Panc1 (cell line): ENCODE data around the gene COL5A1. TPM values are rescaled to one million over a fixed set of nuclear protein-coding genes. Genes with fewer than 3 reads are reported as not detected.

Experiments used
- ATAC-seq: fragments of 200-7000 bp; cut with Tn5 transposase; 2 replicates; pipeline ENCODE4 v1.9.1; 2020; ENCODE audit warnings: mild to moderate bottlenecking, moderate library complexity
- BruUV-seq: library from RNA; stranded (reverse); fragments of 400-500 nt; replicated peaks from 2 replicates; lab custom pipeline; 2021; lab: Mats Ljungman, UMichigan
- CTCF ChIA-PET: fragments of 300-600 bp; sonication (Branson Sonifier 250); formaldehyde crosslinking; loops from one replicate; lab custom pipeline; 2022; ENCODE audit warnings: antibody characterized with exemption; lab: Charles Lee
- POLR2A ChIA-PET: fragments of 300-600 bp; sonication (Branson Sonifier 250); formaldehyde crosslinking; loops from one replicate; lab custom pipeline; 2022; ENCODE audit warnings: antibody characterized with exemption; lab: Charles Lee
- DNase-seq: peaks from one replicate; pipeline ENCODE4 v3.0.0-alpha.2; 2010; ENCODE audit warnings: low read depth, low spot score
- H3K27ac ChIP-seq: 2 replicates; pipeline ENCODE4 v1.5.1; 2011; ENCODE audit warnings: mild to moderate bottlenecking, low read length, inconsistent platforms
- H3K27me3 ChIP-seq: fragments of 200-500 bp; sonication (Bioruptor generic); 2 replicates; pipeline ENCODE4 v1.6.0; 2014; ENCODE audit warnings: low read length, inconsistent platforms; ENCODE audit not compliant: control insufficient read depth, insufficient read depth
- H3K36me3 ChIP-seq: fragments of 200-500 bp; sonication (Bioruptor generic); 2 replicates; pipeline ENCODE4 v1.5.1; 2014; ENCODE audit warnings: inconsistent platforms, mild to moderate bottlenecking, low read length, moderate library complexity; ENCODE audit not compliant: control insufficient read depth, insufficient read depth
- H3K4me1 ChIP-seq: 2 replicates; pipeline ENCODE4 v1.5.1; 2011; ENCODE audit warnings: inconsistent platforms, mild to moderate bottlenecking, low read length, moderate library complexity; ENCODE audit not compliant: control insufficient read depth, insufficient read depth
- H3K4me3 ChIP-seq, 2 experiments: 2 replicates each; pipeline ENCODE4 v1.5.1; 2011 to 2012; ENCODE audit warnings: low read depth in 2 of 2, low read length in 2 of 2, mild to moderate bottlenecking in 2 of 2, inconsistent platforms in 1 of 2, moderate library complexity in 1 of 2
- H3K9me3 ChIP-seq: fragments of 200-500 bp; sonication (Bioruptor generic); 2 replicates; pipeline ENCODE4 v1.5.1; 2014; ENCODE audit warnings: low read depth, mild to moderate bottlenecking, inconsistent platforms, low read length, moderate library complexity; ENCODE audit not compliant: control insufficient read depth, insufficient read depth
- POLR2AphosphoS5 ChIP-seq: IDR thresholded peaks from 2 replicates; pipeline ENCODE4 v1.6.1; 2012; ENCODE audit warnings: mild to moderate bottlenecking, low read depth, low read length, moderate library complexity
- REST ChIP-seq, 2 experiments: IDR thresholded peaks; 2 replicates each; pipeline ENCODE4 v1.6.1; 2011 to 2012; ENCODE audit warnings: low read depth in 2 of 2, control low read depth in 1 of 2, low read length in 1 of 2, mild to moderate bottlenecking in 1 of 2, moderate library complexity in 1 of 2; ENCODE audit not compliant: insufficient read depth in 1 of 2
- SIN3A ChIP-seq: IDR thresholded peaks from 2 replicates; pipeline ENCODE4 v1.6.1; 2012; ENCODE audit warnings: low read depth, mild to moderate bottlenecking, low read length, moderate library complexity, borderline replicate concordance; ENCODE audit not compliant: insufficient read depth
- TCF7L2 ChIP-seq: IDR thresholded peaks from 2 replicates; pipeline ENCODE4 v1.6.1; 2011; ENCODE audit warnings: mild to moderate bottlenecking, low read depth, low read length, inconsistent platforms
- in situ Hi-C: cut with HindIII; loops from 2 replicates; pipeline ENCODE4 v1.10.0; 2016; ENCODE audit warnings: low sequenced_read_pairs, low pct_unique_long_range_greater_than_20kb
- intact Hi-C: fragments of 100-400 bp; cut with micrococcal nuclease; formaldehyde crosslinking; loops from one replicate; pipeline ENCODE4 v1.10.0; 2022; ENCODE audit not compliant: unreplicated experiment
- total RNA-seq: library from RNA; stranded (reverse); gene quantifications from one replicate; pipeline ENCODE4 v1.2.1, GENCODE V29; 2021; ENCODE audit not compliant: unreplicated experiment
- TF ChIP-seq, protein P1 (sequence below): fragments of 450-650 bp; IDR thresholded peaks from 2 replicates; pipeline ENCODE4 v1.5.1; 2017; ENCODE audit warnings: mild to moderate bottlenecking

Gene COL5A1
- total RNA-seq, 1 experiment from 2014 or later: 5.7 TPM

DNA sequence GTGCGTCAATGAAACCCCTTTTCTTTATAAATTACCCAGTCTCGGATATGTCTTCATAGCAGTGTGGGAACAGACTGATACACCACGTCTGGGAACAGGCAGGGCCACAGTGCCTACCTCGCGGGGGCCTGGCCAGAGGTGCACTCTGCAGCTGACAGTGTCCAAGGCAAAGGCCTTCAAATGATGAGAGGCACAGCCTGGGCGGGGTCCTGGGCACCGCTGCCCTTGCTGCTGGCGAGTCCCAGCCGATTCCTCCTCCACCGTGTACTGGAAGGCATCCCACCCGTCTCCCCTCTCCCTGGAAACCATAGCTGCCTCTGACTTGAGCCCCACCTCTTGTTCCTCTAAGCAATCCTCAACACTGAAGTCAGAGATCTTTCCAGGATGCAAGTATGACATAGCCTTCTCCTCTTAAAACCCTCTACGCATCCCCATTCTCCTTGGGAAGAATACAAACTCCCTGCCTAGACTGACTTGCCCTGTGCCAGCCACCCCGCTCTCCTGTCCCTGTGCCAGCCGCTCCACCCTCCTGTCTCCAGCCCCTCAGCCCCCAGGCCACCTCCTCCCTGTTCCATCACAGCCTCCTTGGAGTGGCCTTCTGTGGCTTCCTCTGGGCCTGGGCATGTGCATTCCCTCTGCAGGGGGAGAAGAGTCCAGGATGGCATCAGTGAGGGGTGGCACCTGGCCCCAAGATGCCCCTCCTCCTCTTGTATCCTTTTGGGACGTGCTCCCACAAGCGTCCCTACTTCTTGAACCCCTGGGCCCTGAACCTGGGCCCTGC is 8.1 kb upstream of the COL5A1 start:
- intact Hi-C loops (no loop called here), in situ Hi-C loops (no loop called here)
- H3K4me3 ChIP-seq: no peak overlapping the region
- no TSS peak for BruUV-seq
- DNase-seq (no peak), ATAC-seq (no peak)
- no peaks in the 10 kb centered on the region for H3K27me3 ChIP-seq
- TF ChIP-seq REST (IDR thresholded peaks at IDR 0.05; ENCODE audit: insufficient read depth in 1 of 2, low read depth in 2 of 2, low read length in 1 of 2) (no peak), POLR2AphosphoS5 (no peak), SIN3A (no peak), TCF7L2 (no peak)
- TF ChIP-seq, protein P1, sequence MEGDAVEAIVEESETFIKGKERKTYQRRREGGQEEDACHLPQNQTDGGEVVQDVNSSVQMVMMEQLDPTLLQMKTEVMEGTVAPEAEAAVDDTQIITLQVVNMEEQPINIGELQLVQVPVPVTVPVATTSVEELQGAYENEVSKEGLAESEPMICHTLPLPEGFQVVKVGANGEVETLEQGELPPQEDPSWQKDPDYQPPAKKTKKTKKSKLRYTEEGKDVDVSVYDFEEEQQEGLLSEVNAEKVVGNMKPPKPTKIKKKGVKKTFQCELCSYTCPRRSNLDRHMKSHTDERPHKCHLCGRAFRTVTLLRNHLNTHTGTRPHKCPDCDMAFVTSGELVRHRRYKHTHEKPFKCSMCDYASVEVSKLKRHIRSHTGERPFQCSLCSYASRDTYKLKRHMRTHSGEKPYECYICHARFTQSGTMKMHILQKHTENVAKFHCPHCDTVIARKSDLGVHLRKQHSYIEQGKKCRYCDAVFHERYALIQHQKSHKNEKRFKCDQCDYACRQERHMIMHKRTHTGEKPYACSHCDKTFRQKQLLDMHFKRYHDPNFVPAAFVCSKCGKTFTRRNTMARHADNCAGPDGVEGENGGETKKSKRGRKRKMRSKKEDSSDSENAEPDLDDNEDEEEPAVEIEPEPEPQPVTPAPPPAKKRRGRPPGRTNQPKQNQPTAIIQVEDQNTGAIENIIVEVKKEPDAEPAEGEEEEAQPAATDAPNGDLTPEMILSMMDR: no peak
- CTCF ChIA-PET: no interaction called here
- no peaks in the 10 kb centered on the region for H3K36me3 ChIP-seq
- no peaks in the 10 kb centered on the region for H3K9me3 ChIP-seq
- POLR2A ChIA-PET: no interaction called here
- no peaks in the 10 kb centered on the region for H3K4me1 ChIP-seq
- H3K27ac ChIP-seq: no peak overlapping the region

DNA sequence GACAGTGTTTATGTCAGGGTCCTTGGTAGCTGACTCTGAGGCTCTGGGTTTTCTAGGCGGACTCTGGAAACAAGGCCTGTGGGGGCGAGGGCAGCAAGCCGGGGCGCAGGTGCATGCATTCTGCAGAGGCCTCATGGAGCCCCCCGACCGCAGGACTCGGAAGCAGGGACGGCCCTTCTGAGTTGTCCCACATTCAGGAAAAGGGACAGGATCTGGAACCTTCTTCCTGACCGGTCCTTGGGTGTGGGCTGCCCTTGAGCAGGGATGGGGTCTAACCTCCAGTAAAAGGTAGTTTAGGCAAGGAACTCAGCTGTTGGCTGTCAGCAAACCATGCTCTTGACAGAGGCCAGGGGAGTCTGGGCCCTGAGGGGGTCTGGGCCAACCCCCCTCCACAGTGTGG is 7.4 kb upstream of the COL5A1 start:
- intact Hi-C loops (no loop called here), in situ Hi-C loops (no loop called here)
- ChIA-PET CTCF (no interaction called here), POLR2A (no interaction called here)
- Histone ChIP-seq H3K27me3 (no peaks in the 10 kb centered on the region), H3K27ac (no peak overlapping the region), H3K4me3 (no peak overlapping the region), H3K9me3 (no peaks in the 10 kb centered on the region), H3K4me1 (no peaks in the 10 kb centered on the region), H3K36me3 (no peaks in the 10 kb centered on the region)
- no peak for DNase-seq
- ATAC-seq: no peak
- no TSS peak for BruUV-seq
- TF ChIP-seq SIN3A (no peak), POLR2AphosphoS5 (no peak), TCF7L2 (no peak), REST (IDR thresholded peaks at IDR 0.05; ENCODE audit: insufficient read depth in 1 of 2, low read depth in 2 of 2, low read length in 1 of 2) (no peak)
- TF ChIP-seq, protein P1: no peak
